ENCODE data around the gene PAK1. TPM values are rescaled to one million over a fixed set of nuclear protein-coding genes. Genes with fewer than 3 reads are reported as not detected.

Gene PAK1
- total and polyA plus RNA-seq, 2 of the 8 experiments (the other 6 are each of a cell fraction or from before 2014, with no cell fraction given), result 87.7 to 151 TPM

GRCh38 chr11:77422687-77423086, 51.2 kb downstream of the PAK1 start:
- no peak for TF ChIP-seq CHD2 (IDR thresholded peaks at IDR 0.05; ENCODE audit: low read length)
- TF ChIP-seq SIRT6 (IDR thresholded peaks at IDR 0.05; ENCODE audit: low read length), result no peak
- TF ChIP-seq JUN (IDR thresholded peaks at IDR 0.05; ENCODE audit: low read depth, low read length), result no peak
- TF ChIP-seq E2F6 (IDR thresholded peaks at IDR 0.05), result no peak
- no peak for TF ChIP-seq SRF (IDR thresholded peaks at IDR 0.05; ENCODE audit: low read depth, low read length)
- no peak for TF ChIP-seq KDM1A (IDR thresholded peaks at IDR 0.05; ENCODE audit: borderline replicate concordance, low read length)
- TF ChIP-seq RFX5 (IDR thresholded peaks at IDR 0.05; ENCODE audit: borderline replicate concordance, low read depth, low read length), result no peak
- no peak for TF ChIP-seq TBP (IDR thresholded peaks at IDR 0.05; ENCODE audit: low read depth, low read length)
- TF ChIP-seq CBX5 (IDR thresholded peaks at IDR 0.05; ENCODE audit: low read depth, low read length), result no peak
- no peak for TF ChIP-seq CTBP2 (IDR thresholded peaks at IDR 0.05; ENCODE audit: borderline replicate concordance, insufficient read depth, insufficient read length, low read length)
- no peak for TF ChIP-seq MAFK (IDR thresholded peaks at IDR 0.05; ENCODE audit: low read depth, low read length)
- H3K23ac ChIP-seq (ENCODE audit: insufficient read length), result no peak overlapping the region

More at GRCh38 chr11:77422687-77423086, 51.2 kb downstream of the PAK1 start:
- no peak overlapping the region for H2BK20ac ChIP-seq (ENCODE audit: low read length)
- H3K4me1 ChIP-seq (replicated peaks in 1 of 4; ENCODE audit: control insufficient read depth in 3 of 4, insufficient read depth in 4 of 4, low read length in 3 of 4), result peaks cover 0 to 19% (median 8%) of the 10 kb centered on the region in 4 experiments
- H3K4me3 ChIP-seq (ENCODE audit: extremely low read depth in 1 of 4, insufficient read depth in 2 of 4, low read depth in 3 of 4, low read length in 4 of 4), result no peak overlapping the region
- peaks cover 2% of the 10 kb centered on the region; the same call in 1 of the 2 replicates for H3K79me1 ChIP-seq (ENCODE audit: low read depth, low read length)
- H4K20me1 ChIP-seq (replicated peaks in 1 of 2; ENCODE audit: control insufficient read depth in 1 of 2, insufficient read depth in 2 of 2, low read length in 2 of 2), result no peaks in the 10 kb centered on the region
- no peak overlapping the region for H4K91ac ChIP-seq (replicated peaks; ENCODE audit: insufficient read length, low read length)
- H2AK5ac ChIP-seq (ENCODE audit: low read depth, low read length), result no peak overlapping the region
- ChIA-PET CTCF (ENCODE audit: partially characterized antibody) (interaction anchor here (0.6 kb wide), 1 partner anchor 15 kb away, joined by 3 read pairs; no protein-coding TSS in a partner anchor), POLR2A (ENCODE audit: partially characterized antibody) (no interaction called here)
- no peak overlapping the region for H2AFZ ChIP-seq (ENCODE audit: low read length)
- H3K36me3 ChIP-seq (ENCODE audit: control insufficient read depth in 2 of 4, insufficient read depth in 4 of 4, low read length in 3 of 4), result no peaks in the 10 kb centered on the region
- peaks cover 0 to 92% of the 10 kb centered on the region in 2 experiments; a peak in 2 of 4 replicates for H3K79me2 ChIP-seq (ENCODE audit: control insufficient read depth in 1 of 2, insufficient read depth in 2 of 2, low read length in 2 of 2)
- H3K56ac ChIP-seq (replicated peaks; ENCODE audit: insufficient read length, low read depth, low read length), result no peak overlapping the region
- WGBS, 2 experiments (ENCODE audit: extremely low coverage in 1 of 2, insufficient coverage in 1 of 2, insufficient read length in 1 of 2, insufficient replicate concordance in 2 of 2, low coverage in 1 of 2, low lambda C conversion rate in 2 of 2, missing lambda C conversion rate in 1 of 2), result 88% methylated on average over 1 of the region's 1 CpG; no CpG with 5 or more reads in 1 of the 2 experiments
- no peak overlapping the region for H2BK120ac ChIP-seq (replicated peaks; ENCODE audit: low read depth, low read length)
- no peak overlapping the region for H3K18ac ChIP-seq (ENCODE audit: extremely low read depth, low read length)
- H2BK12ac ChIP-seq (ENCODE audit: low read depth, low read length), result no peak overlapping the region
- DNase-seq (ENCODE audit: low read depth in 1 of 2, low spot score in 2 of 2), result no peak
- H3K9ac ChIP-seq (replicated peaks in 1 of 4; ENCODE audit: extremely low read depth in 1 of 4, low read depth in 3 of 4, low read length in 3 of 4), result no peak overlapping the region
- H4K8ac ChIP-seq (ENCODE audit: extremely low read depth, insufficient read depth, low read length), result no peak overlapping the region
- FAIRE-seq, result no peak
- H3K9me3 ChIP-seq (ENCODE audit: insufficient read depth in 2 of 2, low read depth in 1 of 2, low read length in 1 of 2), result no peaks in the 10 kb centered on the region
- H2BK5ac ChIP-seq (ENCODE audit: low read depth, low read length), result no peak overlapping the region
- no peak overlapping the region for H3K4ac ChIP-seq (replicated peaks; ENCODE audit: insufficient read length, low read depth, low read length)
- no peaks in the 10 kb centered on the region for H3K27me3 ChIP-seq (replicated peaks in 1 of 4; ENCODE audit: control insufficient read depth in 3 of 4, extremely low read depth in 1 of 4, insufficient read depth in 3 of 4, low read length in 3 of 4)
- H3K14ac ChIP-seq (ENCODE audit: insufficient read length), result no peak overlapping the region
- H4K5ac ChIP-seq (ENCODE audit: insufficient read length, low read depth, low read length), result no peak overlapping the region
- no peak overlapping the region for H3K27ac ChIP-seq (ENCODE audit: low read depth, low read length)
- H3K4me2 ChIP-seq (ENCODE audit: insufficient read depth in 1 of 2, low read depth in 2 of 2, low read length in 2 of 2), result no peak overlapping the region
- H3K23me2 ChIP-seq (ENCODE audit: low read depth, low read length), result no peaks in the 10 kb centered on the region
- no peak overlapping the region for H2BK15ac ChIP-seq (ENCODE audit: low read length)
